Measurements from ENCODE around the gene CUL5. TPM values are rescaled to one million over a fixed set of nuclear protein-coding genes. Genes with fewer than 3 reads are reported as not detected.

Gene CUL5
- polyA plus RNA-seq, 2 of the 4 experiments (the other 2 are of a cell fraction), result 9.7 to 24.3 TPM

GRCh38 chr11:108034034-108034433, 25.3 kb downstream of the CUL5 start (continued):
- TF ChIP-seq USF2 (IDR thresholded peaks at IDR 0.05), result no peak
- TF ChIP-seq ZFP36 (IDR thresholded peaks at IDR 0.05; ENCODE audit: borderline replicate concordance, partially characterized antibody), result no peak
- TF ChIP-seq RAD21 (conservative IDR thresholded peaks at IDR 0.05 in 1 of 2, IDR thresholded peaks at IDR 0.05 in 1 of 2), result no peak
- TF ChIP-seq NFE2L2 (conservative IDR thresholded peaks at IDR 0.05; ENCODE audit: low read length), result no peak
- TF ChIP-seq ZC3H11A (IDR thresholded peaks at IDR 0.05), result no peak
- TF ChIP-seq CTCF (IDR thresholded peaks at IDR 0.05), result no peak
- TF ChIP-seq POLR2AphosphoS2 (conservative IDR thresholded peaks at IDR 0.05; ENCODE audit: low read length), result no peak
- TF ChIP-seq HOXB13 (CRISPR knock-in tag; IDR thresholded peaks at IDR 0.05; ENCODE audit: low read depth), result no peak
- no peak for TF ChIP-seq CEBPB (IDR thresholded peaks at IDR 0.05)

- DNase-seq (ENCODE audit: low read depth in 1 of 2, low spot score in 1 of 2) (no peak), ATAC-seq (no peak), FAIRE-seq (no peak)
- Histone ChIP-seq H3K27ac (no peak overlapping the region), H3K4me1 (no peaks in the 10 kb centered on the region), H3K4me2 (no peak overlapping the region), H3K9me3 (no peaks in the 10 kb centered on the region), H3K4me3 (no peak overlapping the region)
- ChIA-PET CTCF (interaction anchor here (1.4 kb wide), 1 partner anchor 35 kb away, joined by 3 read pairs; no protein-coding TSS in a partner anchor), POLR2A (no interaction called here)
- WGBS (ENCODE audit: missing lambda C conversion rate), result 87% methylated on average over 1 of the region's 1 CpG
- TF ChIP-seq HOXB5 (CRISPR knock-in tag; IDR thresholded peaks at IDR 0.05), result no peak
- TF ChIP-seq POLR2AphosphoS2 (conservative IDR thresholded peaks at IDR 0.05; ENCODE audit: low read length), result no peak
- no peak for TF ChIP-seq FOSB (CRISPR knock-in tag; IDR thresholded peaks at IDR 0.05)
- no peak for TF ChIP-seq CTCF (IDR thresholded peaks at IDR 0.05)
- TF ChIP-seq HES2 (IDR thresholded peaks at IDR 0.05), result no peak
- TF ChIP-seq TP53 (CRISPR knock-in tag; IDR thresholded peaks at IDR 0.05), result no peak
- no peak for TF ChIP-seq RNF2 (IDR thresholded peaks at IDR 0.05; ENCODE audit: borderline replicate concordance, low read depth)
- no peak for TF ChIP-seq CHD4 (IDR thresholded peaks at IDR 0.05; ENCODE audit: borderline replicate concordance)
- TF ChIP-seq POLR2A (IDR thresholded peaks at IDR 0.05; ENCODE audit: low read length), result no peak
- TF ChIP-seq JUN (IDR thresholded peaks at IDR 0.05), result no peak
- no peak for TF ChIP-seq ZNF302 (CRISPR knock-in tag; IDR thresholded peaks at IDR 0.05)
- TF ChIP-seq RCOR1 (IDR thresholded peaks at IDR 0.05; ENCODE audit: low read depth, low read length), result no peak
These were observed 26.3 kb downstream of the CUL5 start for GRCh38 chr11:108034952-108035351.

- ATAC-seq, result no peak
- Histone ChIP-seq H3K9me3 (no peaks in the 10 kb centered on the region), H3K4me2 (no peak overlapping the region), H3K27ac (no peak overlapping the region), H3K4me1 (no peaks in the 10 kb centered on the region), H3K4me3 (no peak overlapping the region)
- WGBS (ENCODE audit: missing lambda C conversion rate), result 97% methylated on average over 4 of the region's 4 CpGs
- POLR2A ChIA-PET, result no interaction called here
- no peak for FAIRE-seq
- no peak for DNase-seq (ENCODE audit: low read depth in 1 of 2, low spot score in 1 of 2)
- CTCF ChIA-PET, result interaction anchor here (0.9 kb wide), 1 partner anchor 40 kb away, joined by 3 read pairs; no protein-coding TSS in a partner anchor
- TF ChIP-seq EHF (CRISPR knock-in tag; IDR thresholded peaks at IDR 0.05) (no peak), FOXS1 (CRISPR knock-in tag; IDR thresholded peaks at IDR 0.05) (no peak), HMGXB4 (CRISPR knock-in tag; IDR thresholded peaks at IDR 0.05; ENCODE audit: borderline replicate concordance) (no peak), HOXB5 (CRISPR knock-in tag; IDR thresholded peaks at IDR 0.05) (no peak), CBX8 (IDR thresholded peaks at IDR 0.05) (no peak), EHMT2 (IDR thresholded peaks at IDR 0.05; ENCODE audit: low read depth) (no peak), MYC (IDR thresholded peaks at IDR 0.05; ENCODE audit: borderline replicate concordance, low read length) (no peak), HES2 (IDR thresholded peaks at IDR 0.05) (no peak), BHLHE40 (IDR thresholded peaks at IDR 0.05; ENCODE audit: low read depth, low read length) (no peak), CTCF (IDR thresholded peaks at IDR 0.05) (no peak), RFX5 (IDR thresholded peaks at IDR 0.05) (no peak), CEBPB (IDR thresholded peaks at IDR 0.05) (no peak)
These were observed 27.0 kb downstream of the CUL5 start for GRCh38 chr11:108035690-108036089.

Data from A549 (cell line).